ENCODE data around the gene FZD7. TPM values are rescaled to one million over a fixed set of nuclear protein-coding genes. Genes with fewer than 3 reads are reported as not detected.

The FZD7 gene
- total and polyA plus RNA-seq, 2 of the 8 experiments (the other 6 are each of a cell fraction or from before 2014, with no cell fraction given) = 176 to 246 TPM

DNA sequence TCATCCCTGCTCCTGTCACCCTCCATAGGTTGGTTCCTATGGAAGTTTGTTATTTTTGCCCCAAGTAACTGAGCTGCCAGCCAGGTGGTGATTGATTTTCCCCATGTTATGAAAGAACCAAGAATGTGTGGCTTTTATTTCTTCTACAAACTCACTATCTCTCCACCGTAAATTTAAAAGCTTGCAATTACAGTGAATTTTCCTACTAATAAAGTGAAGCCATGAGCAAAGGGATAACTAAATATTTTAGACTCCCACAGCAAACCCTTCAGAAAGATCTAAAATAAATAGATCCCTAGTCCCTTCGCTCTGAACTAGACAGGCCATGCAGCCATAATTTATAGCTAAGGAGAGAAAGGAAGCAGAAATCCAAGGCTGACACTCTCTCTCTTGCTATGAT, 33.2 kb downstream of the FZD7 start (continued):
- TF ChIP-seq, protein P1, sequence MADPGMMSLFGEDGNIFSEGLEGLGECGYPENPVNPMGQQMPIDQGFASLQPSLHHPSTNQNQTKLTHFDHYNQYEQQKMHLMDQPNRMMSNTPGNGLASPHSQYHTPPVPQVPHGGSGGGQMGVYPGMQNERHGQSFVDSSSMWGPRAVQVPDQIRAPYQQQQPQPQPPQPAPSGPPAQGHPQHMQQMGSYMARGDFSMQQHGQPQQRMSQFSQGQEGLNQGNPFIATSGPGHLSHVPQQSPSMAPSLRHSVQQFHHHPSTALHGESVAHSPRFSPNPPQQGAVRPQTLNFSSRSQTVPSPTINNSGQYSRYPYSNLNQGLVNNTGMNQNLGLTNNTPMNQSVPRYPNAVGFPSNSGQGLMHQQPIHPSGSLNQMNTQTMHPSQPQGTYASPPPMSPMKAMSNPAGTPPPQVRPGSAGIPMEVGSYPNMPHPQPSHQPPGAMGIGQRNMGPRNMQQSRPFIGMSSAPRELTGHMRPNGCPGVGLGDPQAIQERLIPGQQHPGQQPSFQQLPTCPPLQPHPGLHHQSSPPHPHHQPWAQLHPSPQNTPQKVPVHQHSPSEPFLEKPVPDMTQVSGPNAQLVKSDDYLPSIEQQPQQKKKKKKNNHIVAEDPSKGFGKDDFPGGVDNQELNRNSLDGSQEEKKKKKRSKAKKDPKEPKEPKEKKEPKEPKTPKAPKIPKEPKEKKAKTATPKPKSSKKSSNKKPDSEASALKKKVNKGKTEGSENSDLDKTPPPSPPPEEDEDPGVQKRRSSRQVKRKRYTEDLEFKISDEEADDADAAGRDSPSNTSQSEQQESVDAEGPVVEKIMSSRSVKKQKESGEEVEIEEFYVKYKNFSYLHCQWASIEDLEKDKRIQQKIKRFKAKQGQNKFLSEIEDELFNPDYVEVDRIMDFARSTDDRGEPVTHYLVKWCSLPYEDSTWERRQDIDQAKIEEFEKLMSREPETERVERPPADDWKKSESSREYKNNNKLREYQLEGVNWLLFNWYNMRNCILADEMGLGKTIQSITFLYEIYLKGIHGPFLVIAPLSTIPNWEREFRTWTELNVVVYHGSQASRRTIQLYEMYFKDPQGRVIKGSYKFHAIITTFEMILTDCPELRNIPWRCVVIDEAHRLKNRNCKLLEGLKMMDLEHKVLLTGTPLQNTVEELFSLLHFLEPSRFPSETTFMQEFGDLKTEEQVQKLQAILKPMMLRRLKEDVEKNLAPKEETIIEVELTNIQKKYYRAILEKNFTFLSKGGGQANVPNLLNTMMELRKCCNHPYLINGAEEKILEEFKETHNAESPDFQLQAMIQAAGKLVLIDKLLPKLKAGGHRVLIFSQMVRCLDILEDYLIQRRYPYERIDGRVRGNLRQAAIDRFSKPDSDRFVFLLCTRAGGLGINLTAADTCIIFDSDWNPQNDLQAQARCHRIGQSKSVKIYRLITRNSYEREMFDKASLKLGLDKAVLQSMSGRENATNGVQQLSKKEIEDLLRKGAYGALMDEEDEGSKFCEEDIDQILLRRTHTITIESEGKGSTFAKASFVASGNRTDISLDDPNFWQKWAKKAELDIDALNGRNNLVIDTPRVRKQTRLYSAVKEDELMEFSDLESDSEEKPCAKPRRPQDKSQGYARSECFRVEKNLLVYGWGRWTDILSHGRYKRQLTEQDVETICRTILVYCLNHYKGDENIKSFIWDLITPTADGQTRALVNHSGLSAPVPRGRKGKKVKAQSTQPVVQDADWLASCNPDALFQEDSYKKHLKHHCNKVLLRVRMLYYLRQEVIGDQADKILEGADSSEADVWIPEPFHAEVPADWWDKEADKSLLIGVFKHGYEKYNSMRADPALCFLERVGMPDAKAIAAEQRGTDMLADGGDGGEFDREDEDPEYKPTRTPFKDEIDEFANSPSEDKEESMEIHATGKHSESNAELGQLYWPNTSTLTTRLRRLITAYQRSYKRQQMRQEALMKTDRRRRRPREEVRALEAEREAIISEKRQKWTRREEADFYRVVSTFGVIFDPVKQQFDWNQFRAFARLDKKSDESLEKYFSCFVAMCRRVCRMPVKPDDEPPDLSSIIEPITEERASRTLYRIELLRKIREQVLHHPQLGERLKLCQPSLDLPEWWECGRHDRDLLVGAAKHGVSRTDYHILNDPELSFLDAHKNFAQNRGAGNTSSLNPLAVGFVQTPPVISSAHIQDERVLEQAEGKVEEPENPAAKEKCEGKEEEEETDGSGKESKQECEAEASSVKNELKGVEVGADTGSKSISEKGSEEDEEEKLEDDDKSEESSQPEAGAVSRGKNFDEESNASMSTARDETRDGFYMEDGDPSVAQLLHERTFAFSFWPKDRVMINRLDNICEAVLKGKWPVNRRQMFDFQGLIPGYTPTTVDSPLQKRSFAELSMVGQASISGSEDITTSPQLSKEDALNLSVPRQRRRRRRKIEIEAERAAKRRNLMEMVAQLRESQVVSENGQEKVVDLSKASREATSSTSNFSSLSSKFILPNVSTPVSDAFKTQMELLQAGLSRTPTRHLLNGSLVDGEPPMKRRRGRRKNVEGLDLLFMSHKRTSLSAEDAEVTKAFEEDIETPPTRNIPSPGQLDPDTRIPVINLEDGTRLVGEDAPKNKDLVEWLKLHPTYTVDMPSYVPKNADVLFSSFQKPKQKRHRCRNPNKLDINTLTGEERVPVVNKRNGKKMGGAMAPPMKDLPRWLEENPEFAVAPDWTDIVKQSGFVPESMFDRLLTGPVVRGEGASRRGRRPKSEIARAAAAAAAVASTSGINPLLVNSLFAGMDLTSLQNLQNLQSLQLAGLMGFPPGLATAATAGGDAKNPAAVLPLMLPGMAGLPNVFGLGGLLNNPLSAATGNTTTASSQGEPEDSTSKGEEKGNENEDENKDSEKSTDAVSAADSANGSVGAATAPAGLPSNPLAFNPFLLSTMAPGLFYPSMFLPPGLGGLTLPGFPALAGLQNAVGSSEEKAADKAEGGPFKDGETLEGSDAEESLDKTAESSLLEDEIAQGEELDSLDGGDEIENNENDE (IDR thresholded peaks at IDR 0.05; ENCODE audit: insufficient replicate concordance, low read length) = no peak
- TF ChIP-seq, protein P2, sequence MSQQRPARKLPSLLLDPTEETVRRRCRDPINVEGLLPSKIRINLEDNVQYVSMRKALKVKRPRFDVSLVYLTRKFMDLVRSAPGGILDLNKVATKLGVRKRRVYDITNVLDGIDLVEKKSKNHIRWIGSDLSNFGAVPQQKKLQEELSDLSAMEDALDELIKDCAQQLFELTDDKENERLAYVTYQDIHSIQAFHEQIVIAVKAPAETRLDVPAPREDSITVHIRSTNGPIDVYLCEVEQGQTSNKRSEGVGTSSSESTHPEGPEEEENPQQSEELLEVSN (IDR thresholded peaks at IDR 0.05) = no peak
- TF ChIP-seq BCL11A (IDR thresholded peaks at IDR 0.05; ENCODE audit: low read depth in 2 of 2, low read length in 2 of 2) = no peak
- TF ChIP-seq CREB1 (IDR thresholded peaks at IDR 0.05) = no peak
- TF ChIP-seq, protein P3, sequence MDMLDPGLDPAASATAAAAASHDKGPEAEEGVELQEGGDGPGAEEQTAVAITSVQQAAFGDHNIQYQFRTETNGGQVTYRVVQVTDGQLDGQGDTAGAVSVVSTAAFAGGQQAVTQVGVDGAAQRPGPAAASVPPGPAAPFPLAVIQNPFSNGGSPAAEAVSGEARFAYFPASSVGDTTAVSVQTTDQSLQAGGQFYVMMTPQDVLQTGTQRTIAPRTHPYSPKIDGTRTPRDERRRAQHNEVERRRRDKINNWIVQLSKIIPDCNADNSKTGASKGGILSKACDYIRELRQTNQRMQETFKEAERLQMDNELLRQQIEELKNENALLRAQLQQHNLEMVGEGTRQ (IDR thresholded peaks at IDR 0.05; ENCODE audit: low read length) = no peak
- no peak for TF ChIP-seq RXRA (IDR thresholded peaks at IDR 0.05; ENCODE audit: insufficient read depth, low read depth, low read length)
- TF ChIP-seq, protein P4, sequence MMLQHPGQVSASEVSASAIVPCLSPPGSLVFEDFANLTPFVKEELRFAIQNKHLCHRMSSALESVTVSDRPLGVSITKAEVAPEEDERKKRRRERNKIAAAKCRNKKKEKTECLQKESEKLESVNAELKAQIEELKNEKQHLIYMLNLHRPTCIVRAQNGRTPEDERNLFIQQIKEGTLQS (IDR thresholded peaks at IDR 0.05; ENCODE audit: insufficient read depth, low read depth, low read length) = no peak
- TF ChIP-seq HDAC6 (IDR thresholded peaks at IDR 0.05; ENCODE audit: low read depth, low read length) = no peak
- TF ChIP-seq YY1 (IDR thresholded peaks at IDR 0.05; ENCODE audit: low read depth, low read length) = no peak

Measured in H1 (cell line).